Fibroblast of peridontal ligament (primary cell): ENCODE results near the gene OR2AE1.
"Not testable (repeated sequence)": the region's sequence is repeated elsewhere in the genome, so short reads cannot be mapped to it uniquely, and the experiment has no call there.

Experiments used
- DNase-seq: peaks from one replicate; pipeline ENCODE4 v3.0.0-alpha.2; 2010; ENCODE audit errors: extremely low read depth

The OR2AE1 gene, protein sequence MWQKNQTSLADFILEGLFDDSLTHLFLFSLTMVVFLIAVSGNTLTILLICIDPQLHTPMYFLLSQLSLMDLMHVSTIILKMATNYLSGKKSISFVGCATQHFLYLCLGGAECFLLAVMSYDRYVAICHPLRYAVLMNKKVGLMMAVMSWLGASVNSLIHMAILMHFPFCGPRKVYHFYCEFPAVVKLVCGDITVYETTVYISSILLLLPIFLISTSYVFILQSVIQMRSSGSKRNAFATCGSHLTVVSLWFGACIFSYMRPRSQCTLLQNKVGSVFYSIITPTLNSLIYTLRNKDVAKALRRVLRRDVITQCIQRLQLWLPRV

DNA sequence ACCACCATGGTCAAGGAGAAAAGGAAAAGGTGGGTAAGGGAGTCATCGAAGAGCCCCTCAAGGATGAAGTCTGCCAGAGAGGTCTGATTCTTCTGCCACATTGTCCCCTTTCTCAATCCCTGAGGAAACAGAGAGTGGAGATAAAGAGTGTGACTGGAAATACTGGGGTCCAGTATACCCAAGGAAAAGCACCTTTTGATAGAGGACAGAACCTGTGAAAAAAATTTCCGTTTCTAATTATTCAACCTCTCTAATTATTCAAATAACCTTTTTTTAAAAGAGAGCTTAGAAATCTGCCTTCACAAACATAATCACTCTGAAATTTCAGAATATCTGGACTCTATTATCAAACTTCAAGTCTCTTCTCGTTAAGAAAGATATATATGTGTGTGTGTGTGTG lies at the start of gene OR2AE1:
OR2AE1 (minus strand) TSS at position 101 of the 400 bp plus-strand sequence; CDS start at position 101, 0 bp downstream.
- DNase-seq = no peak

DNA sequence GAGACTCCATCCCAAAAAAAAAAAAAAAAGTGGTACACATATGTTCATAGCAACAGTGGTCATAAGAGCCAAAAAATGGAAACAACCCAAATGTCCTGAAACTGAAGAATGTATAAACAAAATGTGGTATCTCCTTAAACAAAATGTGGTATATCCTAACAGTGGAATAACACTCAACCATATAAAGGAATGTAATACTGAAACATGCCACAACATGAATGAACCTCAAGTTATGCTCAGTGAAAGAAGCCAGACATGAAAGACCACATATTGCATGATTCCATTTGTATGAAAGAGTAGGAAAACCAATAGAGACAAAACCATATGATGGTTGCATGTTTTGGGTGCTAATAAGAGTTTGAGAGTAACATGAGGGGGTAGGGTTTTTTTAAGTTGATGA lies 49.5 kb upstream of the OR2AE1 start:
- no peak for DNase-seq

DNA sequence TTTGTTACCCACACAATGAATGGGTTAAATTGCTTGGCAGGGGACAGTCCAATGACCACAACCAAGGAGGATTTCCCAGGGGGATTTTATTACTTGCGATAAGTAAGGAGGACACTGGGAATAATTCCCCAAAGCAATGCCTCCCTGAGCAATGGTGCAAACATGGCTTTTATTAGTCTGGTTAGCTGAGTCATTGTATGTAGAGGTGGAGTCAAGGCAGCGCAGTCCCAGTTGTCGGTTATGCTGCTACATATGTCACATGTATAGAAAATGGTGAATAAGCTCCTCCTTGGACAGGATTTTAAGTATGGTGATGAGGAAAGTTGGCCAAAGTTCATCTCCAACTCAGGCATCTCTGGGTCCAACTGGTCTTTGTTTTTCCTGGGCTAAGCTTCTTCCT lies 46.4 kb upstream of the OR2AE1 start:
- no peak for DNase-seq

DNA sequence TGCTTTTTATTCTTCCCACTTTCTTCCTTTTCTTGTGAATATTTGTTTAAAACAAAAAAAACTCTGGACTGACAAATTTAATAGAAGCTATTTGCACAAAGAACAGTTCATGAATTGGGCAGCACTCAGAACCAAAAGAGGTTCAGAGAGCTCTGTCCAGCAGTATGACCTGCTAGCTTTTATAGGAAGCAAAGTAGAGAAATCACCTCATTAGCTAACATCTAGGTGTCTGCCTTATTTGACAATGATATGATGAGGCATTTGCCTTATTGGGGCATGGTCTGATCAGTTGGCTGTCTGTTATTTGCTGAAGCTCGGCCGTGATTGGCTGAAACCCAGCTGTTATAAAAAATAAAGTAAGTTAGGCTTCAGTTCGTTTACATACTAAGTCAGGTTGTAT lies 43.3 kb upstream of the OR2AE1 start:
- DNase-seq = no peak

DNA sequence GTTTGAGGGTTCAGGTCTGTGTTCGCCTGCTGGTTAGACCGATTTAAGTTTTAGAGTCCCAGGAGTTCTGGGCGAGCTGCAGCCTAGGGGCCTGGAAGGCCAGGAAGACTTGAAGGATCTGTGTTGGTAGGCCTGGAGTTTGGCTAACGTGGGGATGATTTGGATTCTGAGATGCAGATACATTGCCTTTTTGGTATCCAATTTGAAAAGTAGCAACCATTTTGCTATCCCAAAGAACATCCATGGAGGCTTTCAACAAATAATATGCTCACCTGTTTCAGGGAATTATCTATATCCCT lies 42.9 kb upstream of the OR2AE1 start:
- no peak for DNase-seq

DNA sequence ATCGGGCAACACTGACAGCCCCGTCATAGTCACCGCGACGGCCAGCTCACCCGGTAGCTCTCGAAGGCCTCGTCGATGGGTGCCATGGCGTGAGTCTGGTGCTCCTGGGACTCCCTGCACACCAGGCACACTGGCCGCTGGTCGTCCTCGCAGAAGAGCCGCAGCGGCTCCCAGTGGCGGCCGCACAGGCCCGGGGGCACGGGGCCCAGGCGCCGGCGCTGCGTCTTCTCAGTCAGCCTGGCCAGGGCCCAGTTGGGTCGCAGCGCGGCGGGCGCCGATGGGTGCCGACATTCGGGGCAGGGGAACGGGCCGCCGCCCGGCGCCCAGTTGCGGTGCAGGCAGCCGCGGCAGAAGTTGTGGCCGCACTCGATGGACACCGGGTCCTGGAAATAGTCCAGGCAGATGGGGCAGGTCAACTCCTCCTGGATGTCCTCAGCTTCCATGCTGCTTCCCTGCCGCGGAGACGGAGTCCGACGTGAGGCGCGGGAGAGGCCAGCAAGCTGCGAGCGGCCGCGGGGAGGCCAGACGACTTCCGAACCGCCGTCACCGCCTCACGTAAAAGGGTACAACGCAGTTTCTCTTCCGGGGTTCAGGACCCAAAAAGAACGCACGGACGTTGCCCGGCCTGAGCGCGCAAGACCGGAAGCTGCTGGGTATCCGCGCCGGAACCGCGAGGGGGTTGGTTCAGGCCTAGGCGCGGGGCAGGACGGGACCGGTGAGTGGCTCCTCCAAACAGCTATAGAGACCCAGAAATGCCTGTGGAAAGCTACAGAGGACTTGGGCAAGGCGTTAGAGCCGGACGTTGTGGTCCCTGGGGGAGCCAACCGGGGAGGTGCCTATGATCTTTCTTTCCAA lies 42.4 kb upstream of the OR2AE1 start, which contains the start of gene TRIM4:
TRIM4 (minus strand) TSS at position 572 of the 855 bp plus-strand sequence; CDS start at position 443, 129 bp downstream.
- DNase-seq = peak; percentile 92

DNA sequence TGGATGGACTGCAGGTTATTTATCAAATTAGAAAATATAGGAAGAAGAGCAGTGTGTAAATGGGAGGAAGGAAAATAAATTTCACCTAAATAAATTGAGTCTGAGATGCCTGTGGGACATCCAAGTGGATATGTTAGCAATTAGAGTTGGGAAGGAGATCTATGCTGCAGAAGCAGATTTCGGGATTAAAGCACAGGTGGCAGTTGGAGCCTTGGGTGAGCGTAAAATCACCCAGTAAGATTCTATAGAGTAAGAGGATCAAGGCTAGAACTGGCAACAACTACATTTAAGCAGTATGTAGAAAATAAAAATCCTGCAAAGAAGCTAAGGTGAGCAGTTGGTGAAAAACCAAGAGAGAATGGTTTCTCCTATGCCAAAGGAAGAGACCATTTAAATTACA lies 34.1 kb upstream of the OR2AE1 start:
- no peak for DNase-seq

DNA sequence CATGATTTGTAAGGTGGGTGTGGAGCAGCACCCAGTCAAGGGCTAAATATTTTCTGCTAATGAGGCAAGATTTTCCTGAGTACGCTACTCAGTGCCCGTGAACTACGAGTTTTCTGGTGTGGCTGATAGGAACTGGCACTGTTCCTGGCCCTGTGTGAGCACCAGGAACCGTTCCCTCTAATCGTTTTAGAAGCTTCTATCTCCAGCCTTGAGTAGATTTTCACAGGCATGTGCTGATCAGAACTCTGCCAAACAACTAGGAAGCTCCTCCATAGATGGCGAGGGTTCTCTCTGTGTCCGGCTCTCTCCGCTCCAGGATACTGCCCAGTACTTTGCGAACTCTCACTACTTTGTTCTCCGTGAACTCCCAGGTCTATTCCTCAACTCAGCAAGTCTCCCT lies 24.7 kb upstream of the OR2AE1 start:
- DNase-seq = no peak

DNA sequence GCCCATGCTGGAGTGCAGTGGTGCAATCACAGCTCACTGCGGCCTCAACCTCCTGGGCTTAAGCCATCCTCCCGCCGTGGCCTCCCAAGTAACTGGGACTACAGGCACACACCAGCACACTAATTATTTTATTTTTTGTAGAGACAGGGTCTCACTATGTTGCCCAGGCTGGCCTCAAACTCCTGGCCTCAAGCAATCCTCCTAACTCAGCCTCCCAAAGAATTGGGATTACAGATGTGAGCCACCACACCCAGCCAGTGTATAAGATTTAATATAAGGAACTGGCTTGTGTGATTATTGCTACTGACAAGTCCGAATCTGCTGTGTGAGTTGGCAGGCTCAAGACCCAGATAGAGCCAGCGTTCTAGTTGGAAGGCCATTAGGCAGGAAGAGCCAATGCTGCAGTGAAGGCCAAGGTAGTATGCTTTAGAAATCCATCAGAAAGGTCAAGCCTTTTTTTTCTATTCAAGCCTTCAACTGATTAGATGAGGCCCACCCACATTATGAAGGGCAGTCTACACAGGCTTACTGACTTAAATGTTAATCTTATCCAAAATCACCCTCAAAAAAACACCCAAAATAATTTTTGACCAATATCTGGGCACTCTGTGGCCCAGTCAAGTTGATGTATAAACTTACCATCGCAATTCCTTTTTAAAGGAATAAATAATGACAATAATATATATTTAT lies 23.1 kb upstream of the OR2AE1 start:
- no peak for DNase-seq

DNA sequence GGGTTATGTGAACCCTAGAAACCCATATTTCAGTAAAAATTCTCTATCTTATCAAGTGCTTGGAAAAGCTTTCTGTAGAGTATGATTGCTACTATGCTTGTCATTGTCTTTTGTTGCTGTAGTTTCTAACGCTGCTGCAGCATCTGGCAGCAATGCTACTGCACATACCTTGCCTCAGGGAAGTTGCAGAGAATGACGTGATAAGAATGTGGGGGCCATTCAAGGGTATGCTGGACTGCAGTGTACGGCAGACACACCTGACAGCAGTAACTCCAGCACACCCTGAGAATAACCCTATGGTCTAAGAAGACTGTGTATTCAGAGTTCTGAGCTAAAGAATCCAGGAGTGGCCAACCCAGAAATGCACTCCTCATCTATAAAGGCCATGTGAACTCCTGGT lies 22.0 kb upstream of the OR2AE1 start:
- DNase-seq = no peak

DNA sequence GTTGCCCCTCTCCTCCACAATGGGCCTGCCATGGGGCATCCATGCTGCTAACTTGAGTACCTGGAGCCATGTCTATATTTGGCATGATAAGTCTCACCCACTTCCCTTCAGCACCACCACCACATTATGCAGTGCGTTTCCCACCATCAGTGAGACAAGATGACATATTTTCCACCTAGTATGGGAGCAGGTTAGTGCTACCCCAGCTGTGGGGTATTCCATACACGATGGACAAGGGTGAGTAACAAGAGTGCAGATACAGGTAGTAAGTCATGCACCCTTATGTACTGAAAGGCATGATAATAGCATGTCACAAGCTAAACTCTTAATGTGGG lies 21.2 kb upstream of the OR2AE1 start:
- DNase-seq = no peak

DNA sequence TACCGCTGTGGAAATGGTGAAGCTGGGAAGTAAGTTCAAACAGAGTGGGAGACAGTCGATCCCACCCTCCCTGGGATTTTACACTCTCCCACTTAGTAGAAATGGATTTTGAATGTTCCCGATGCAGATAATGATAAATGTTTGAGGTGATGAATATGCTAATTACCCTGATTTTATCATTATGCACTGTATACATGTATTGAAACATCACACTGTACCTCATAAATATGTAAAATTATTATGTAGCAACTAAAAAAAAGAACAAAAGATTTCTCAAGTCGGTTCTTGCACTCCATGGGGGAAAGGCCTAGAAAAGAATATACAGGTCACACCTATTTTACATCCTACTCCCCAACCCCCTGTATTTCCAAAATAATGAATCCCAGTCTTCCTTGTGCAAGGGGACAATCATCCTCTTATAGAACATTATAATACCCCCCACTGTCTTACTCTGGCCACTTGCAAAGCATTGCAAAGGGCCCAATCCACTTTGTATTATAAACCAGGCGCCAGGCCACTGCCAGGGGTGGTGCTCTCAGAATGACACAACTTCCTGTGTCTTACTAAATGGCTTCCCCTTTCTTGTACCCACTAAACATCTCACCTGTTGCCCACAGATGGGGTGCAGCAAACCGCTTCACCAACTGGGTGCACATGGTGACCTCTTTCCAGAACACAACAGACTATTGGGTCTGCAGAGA lies 20.6 kb upstream of the OR2AE1 start:
- DNase-seq = no peak

DNA sequence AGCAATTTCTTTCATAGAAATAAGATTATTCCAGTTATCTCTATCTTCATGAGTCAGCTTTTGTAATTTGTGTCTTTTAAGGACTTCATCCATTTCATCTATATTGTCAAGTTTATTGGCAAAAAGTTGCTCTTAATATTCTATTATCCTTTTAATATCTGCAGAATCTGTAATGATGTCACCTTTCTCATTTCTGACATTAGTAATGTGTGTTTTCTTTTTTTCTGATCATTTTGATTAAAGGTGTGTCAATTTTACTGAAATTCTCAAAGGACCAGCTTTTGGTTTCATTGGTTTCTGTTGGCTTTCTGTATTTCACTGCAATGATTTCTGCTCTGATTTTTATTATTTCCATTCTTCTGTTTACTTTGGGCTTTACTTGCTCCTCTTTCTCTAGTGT lies 17.9 kb upstream of the OR2AE1 start:
- no peak for DNase-seq

DNA sequence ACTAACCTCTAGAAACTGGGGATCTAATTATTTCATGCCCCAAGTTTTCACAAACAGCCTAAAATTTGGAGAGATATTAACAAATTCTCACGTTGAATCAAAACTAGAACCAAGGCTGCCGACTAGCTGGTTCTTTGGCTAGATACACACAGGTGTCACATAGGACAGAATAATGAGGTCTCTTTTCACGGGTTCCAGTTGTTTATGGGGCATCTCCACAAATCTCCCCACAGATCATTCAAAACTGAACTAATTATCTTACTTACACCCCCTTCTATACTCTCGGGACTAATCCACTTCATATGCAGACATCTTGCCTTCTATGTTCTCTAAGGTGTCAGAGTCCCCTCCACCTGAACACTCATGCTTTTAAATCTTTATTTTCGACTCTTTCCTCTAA lies 16.4 kb upstream of the OR2AE1 start:
- no peak for DNase-seq

DNA sequence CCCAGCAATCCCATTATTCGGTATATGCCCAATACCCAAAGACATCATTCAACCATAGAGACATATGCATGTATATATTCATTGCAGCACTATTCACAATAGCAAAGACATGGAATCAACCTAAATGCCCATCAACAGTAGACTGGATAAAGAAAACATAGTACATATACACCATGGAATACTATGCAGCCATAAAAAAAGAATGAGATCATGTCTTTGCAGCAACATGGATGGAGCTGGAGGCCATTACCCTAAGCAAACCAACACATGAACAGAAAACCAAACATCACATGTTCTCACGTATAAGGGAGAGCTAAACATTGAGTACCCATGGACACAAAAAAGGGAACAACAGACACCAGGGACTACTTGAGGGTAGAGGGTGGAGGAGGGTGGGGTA lies 13.5 kb upstream of the OR2AE1 start:
- not testable (repeated sequence) for DNase-seq

DNA sequence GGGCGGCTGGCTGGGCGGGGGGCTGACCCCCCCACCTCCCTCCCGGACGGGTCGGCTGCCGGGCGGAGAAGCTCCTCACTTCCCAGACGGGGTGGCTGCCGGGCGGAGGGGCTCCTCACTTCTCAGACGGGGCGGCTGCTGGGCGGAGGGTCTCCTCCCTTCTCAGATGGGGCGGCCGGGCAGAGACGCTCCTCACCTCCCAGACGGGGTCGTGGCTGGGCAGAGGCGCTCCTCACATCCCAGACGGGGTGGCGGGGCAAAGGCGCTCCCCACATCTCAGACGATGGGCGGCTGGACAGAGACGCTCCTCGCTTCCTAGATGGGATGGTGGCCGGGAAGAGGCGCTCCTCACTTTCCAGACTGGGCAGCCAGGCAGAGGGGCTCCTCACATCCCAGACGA lies 11.5 kb upstream of the OR2AE1 start:
- DNase-seq = not testable (repeated sequence)

DNA sequence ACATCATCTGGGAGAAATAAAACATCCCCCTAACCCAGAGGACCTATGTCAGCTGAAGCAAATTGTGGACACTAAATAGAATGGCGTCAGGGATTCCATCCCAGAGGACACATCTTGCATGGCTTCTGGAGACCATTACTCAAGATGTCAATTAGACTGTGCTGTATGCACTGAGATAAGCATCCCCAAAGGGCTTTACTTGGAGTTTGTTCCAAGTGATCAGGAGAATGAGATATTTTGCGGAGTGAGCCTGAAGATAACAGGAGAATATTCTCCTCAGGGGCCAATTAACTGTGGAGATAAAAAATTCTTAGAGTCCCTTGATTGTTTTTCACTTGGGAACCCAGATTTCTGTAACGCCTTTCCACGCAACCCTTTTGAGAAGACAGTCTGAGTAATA lies 4.5 kb upstream of the OR2AE1 start:
- DNase-seq = no peak

DNA sequence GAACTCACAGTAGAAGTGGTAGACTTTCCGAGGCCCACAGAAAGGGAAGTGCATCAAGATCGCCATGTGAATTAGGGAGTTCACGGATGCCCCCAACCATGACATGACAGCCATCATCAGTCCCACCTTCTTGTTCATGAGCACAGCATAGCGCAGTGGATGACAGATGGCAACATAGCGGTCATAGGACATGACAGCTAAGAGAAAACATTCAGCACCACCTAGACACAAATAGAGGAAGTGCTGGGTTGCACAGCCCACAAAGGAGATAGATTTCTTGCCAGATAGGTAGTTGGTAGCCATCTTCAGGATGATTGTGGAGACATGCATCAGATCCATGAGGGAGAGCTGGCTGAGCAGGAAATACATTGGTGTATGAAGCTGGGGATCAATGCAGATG lies 342 bp downstream of the OR2AE1 start:
- DNase-seq = no peak

DNA sequence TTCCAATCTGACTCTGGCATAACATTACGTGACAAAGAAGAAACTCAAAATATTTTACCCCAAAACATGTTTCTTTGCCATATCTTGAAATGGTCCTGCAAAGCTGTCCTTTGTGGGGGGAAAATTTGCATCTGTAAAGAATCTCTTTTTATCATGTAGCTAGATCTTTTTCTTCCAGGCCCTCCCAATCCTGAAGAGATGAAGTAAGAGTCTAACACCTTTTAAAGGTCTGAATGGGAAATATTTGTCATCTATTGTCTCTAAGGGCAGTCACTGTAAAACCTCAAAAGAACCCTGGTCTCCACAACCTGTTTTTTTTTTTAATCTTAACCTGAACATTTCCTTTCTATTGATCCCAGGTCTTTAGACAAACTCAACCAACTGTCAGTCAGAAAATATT lies 8.6 kb downstream of the OR2AE1 start:
- no peak for DNase-seq

DNA sequence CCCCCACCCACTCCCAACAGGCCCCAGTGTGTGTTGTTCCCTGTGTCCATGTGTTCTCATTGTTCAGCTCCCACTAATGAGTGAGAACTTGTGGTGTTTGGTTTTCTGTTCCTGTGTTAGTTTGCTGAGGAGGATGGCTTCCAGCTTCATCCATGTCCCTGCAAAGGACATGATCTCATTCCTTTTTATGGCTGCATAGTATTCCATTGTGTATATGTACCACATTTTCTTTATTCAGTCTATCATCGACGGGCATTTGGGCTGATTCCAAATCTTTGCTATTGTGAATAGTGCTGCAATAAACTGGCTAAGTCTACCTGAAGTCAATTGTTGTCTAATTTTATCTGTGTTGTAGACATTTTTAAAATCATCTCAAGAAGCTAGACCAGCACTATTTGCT lies 9.4 kb downstream of the OR2AE1 start:
- not testable (repeated sequence) for DNase-seq

DNA sequence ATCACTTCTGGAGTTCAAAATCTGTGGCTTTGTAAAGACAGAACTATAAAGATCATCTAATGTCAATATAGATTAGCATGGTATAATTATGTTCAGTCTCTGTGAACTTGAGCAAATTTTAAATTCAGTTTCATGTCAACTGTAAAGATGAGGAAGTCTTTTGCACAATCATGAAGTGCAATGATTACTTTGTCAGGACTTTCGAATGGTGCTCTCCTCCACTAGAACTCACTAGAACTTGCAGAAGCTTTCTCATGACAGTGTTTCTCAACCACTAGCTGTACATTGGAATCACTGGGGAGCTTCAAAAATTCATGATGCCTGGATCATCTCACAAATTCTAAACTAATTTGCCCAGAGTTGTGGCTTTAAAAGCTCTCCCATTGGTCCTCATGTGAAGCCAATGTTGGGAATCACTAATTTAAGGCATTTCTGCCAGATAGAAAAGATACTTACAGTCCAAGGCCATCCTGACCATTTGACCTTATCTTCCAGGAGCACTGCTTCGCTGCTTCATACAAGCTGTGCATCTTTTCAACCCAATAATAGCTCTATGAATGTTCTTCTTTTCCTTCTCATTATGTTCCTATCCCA lies 12.9 kb downstream of the OR2AE1 start:
- peak; percentile 5 for DNase-seq
